ENCODE measurements around the gene GNAS.

DNA sequence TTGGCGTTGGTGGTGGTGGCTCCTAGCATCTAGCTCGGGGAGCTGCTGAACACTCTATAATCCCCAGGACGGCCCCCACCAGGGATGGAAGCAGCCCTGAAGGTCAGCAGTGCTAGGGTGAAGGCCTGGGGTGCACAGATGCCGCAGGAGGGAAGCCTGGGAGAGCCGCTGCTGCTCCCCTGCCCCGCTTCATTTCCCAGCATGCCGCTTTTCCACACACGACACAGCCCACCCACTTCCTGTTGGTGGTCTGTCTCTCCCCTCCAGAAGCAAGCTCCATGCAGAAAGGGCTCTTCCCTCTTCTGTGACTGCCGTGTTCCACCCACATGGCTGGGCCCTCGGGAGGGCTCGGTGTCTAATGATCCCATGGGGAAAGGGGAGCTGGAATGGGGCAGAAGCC lies 37.1 kb upstream of the GNAS start:
- TF ChIP-seq, protein P1, sequence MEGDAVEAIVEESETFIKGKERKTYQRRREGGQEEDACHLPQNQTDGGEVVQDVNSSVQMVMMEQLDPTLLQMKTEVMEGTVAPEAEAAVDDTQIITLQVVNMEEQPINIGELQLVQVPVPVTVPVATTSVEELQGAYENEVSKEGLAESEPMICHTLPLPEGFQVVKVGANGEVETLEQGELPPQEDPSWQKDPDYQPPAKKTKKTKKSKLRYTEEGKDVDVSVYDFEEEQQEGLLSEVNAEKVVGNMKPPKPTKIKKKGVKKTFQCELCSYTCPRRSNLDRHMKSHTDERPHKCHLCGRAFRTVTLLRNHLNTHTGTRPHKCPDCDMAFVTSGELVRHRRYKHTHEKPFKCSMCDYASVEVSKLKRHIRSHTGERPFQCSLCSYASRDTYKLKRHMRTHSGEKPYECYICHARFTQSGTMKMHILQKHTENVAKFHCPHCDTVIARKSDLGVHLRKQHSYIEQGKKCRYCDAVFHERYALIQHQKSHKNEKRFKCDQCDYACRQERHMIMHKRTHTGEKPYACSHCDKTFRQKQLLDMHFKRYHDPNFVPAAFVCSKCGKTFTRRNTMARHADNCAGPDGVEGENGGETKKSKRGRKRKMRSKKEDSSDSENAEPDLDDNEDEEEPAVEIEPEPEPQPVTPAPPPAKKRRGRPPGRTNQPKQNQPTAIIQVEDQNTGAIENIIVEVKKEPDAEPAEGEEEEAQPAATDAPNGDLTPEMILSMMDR (optimal IDR thresholded peaks at IDR 0.05 in 1 of 3, IDR thresholded peaks at IDR 0.05 in 1 of 3, conservative IDR thresholded peaks at IDR 0.05 in 1 of 3; ENCODE audit: extremely low read depth in 1 of 3, insufficient read depth in 2 of 3, low read length in 3 of 3): no peak
- no peak for TF ChIP-seq EZH2 (IDR thresholded peaks at IDR 0.05; ENCODE audit: low read length)

Data from keratinocyte (primary cell).